ENCODE results near the gene MSI2. TPM values are rescaled to one million over a fixed set of nuclear protein-coding genes. Genes with fewer than 3 reads are reported as not detected.

MSI2 gene
- total RNA-seq, 2 donors from 2014 or later, result 54.1 to 74.8 TPM

DNA sequence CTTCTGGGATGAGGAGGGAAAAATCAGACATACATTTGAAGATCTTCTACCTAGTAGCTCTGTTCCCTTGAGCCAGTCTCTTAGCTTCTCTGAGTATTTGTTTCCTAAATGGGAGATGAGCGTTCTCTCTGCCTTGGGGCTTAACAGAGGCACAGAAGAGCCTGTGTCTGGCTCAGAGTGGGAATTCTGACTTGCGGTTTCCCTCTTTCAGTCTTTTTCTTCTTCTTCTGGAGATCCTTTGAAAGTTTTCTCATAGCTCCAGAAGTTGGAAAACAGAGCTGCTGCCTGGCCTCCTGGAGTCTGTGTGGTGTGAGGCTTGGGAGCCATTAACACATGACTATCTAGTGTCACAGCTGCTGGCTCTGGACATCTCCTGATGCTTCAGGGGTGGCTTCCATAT lies 167.9 kb downstream of the MSI2 start:
- H3K27ac Mint-ChIP-seq, result peak overlapping the region in 1 of 2 donors; percentile 69

DNA sequence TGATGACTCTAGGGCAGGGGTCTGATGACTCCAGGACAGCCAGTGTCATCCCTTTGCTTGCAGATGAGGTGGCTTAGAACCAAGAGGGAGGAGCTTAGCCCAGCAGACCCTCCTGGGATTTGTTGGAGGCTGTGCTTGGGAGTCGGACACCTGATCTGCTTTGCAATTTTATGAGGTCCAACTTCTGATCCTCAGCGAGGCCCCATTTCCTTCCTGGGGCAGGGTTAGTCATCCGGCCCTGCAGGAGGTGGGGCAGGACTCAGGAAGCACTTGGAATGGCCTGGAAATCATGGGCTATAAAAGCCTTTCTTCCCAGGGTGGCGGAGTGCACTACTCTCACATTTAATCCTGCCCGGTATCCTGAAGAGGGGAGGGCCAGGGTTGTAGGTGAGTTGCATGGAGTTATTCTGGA lies 168.5 kb downstream of the MSI2 start:
- Mint-ChIP-seq H3K36me3 (peaks cover 4 to 30% of the 10 kb centered on the region in 2 donors), H3K9me3 (no peaks in the 10 kb centered on the region), H3K27ac (peak overlapping the region in 1 of 2 donors; percentile 69)
- no peak for ATAC-seq
- no peak for DNase-seq (ENCODE audit: low spot score in 2 of 2)

More for the DNA sequence above, 167.9 kb downstream of the MSI2 start:
- Mint-ChIP-seq H3K36me3 (peaks cover 4 to 30% of the 10 kb centered on the region in 2 donors), H3K9me3 (no peaks in the 10 kb centered on the region)
- DNase-seq (ENCODE audit: low spot score in 2 of 2) (no peak), ATAC-seq (no peak)

DNA sequence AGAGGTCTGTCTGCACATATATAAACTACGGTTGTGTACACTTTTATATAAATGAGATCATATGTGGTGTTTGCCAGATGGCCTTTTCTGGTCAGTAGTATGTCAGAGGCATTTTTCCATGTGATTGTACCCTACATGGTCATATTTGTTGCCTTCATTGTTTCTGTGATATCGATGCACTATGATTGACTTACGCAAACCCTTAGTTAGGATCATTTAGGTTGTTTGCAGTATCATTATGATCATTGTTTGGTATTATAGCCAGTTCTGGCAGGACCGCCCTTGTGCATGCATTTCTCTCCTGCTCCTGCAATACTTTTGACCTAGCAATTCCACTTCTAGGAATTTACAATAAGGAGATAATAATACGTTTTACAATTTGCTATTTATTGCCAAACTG lies 169.1 kb downstream of the MSI2 start:
- Mint-ChIP-seq H3K9me3 (no peaks in the 10 kb centered on the region), H3K27ac (no peak overlapping the region), H3K36me3 (peaks cover 4 to 24% of the 10 kb centered on the region in 2 donors)
- ATAC-seq (peak in 1 of 2 donors; percentile 16), DNase-seq (ENCODE audit: low spot score in 2 of 2) (no peak)

DNA sequence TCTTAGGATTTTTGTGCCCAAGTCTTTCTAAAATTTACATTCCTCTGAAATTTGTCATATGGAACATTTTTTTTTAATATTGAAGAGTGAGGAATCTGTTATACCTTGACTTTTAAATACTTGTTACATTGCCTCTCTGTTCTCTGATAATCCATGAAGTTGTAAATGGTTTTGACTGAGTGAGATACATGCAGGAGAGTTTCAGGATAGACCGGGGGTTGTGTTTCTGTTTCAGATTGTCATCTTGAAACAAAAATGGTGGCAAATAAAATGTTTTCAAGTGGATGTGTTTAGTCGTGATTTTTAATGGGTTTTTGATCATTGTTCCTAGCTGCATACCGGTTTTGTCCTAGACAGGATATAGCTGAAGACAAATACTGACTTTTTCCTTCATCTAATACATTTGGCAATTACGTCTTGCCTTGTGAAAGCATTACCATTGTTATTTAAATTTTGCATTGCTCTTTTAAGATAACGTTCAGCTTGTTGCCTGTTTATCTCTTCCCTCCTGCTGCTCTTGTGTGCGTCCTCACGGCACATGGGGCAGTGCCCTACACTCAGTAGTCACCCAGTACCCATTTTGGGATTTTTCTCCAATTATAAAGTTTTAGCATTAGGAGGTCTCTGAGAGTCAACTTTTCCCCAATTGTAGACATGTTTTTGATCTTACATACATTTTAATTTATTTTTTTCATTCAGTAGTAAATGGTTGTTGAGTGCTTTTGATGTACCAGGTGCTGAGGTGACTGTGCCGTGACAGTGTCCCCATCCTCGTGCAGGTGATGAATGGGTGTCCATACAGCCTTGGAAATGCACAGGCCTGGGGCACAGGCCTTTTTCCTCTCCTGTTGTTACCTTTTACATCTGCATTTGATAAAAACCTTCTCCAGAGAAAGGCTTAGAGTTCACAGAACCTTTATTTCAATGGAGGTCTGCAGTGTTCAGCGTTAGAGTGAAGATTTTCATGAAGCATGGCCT lies 169.9 kb downstream of the MSI2 start:
- ATAC-seq, result peak in 1 of 2 donors; percentile 76
- Mint-ChIP-seq H3K36me3 (peaks cover 4 to 16% of the 10 kb centered on the region in 2 donors), H3K9me3 (no peaks in the 10 kb centered on the region), H3K27ac (peak overlapping the region in 1 of 2 donors; percentile 66)
- no peak for DNase-seq (ENCODE audit: low spot score in 2 of 2)

DNA sequence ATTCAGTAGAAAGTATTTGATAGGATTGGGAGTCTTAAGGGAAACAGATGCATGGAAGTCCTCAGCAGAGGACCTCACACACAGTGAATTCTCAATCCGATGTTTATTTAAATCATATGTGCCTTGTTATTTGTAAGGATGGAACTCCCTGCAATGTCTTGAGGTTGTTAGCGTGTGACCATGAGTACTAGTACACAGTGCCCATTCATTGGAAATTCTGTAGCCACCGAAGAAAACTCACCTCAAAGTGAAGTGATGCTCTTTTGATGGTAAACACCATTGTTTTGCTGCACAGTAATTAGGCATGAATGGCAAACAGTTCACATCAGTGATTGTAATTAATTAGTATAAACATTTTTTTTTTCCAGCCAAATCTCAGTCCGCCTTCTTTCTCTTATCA lies 173.6 kb downstream of the MSI2 start:
- no peak for ATAC-seq
- Mint-ChIP-seq H3K9me3 (no peaks in the 10 kb centered on the region), H3K27ac (no peak overlapping the region), H3K36me3 (no peaks in the 10 kb centered on the region)
- no peak for DNase-seq (ENCODE audit: low spot score in 2 of 2)

DNA sequence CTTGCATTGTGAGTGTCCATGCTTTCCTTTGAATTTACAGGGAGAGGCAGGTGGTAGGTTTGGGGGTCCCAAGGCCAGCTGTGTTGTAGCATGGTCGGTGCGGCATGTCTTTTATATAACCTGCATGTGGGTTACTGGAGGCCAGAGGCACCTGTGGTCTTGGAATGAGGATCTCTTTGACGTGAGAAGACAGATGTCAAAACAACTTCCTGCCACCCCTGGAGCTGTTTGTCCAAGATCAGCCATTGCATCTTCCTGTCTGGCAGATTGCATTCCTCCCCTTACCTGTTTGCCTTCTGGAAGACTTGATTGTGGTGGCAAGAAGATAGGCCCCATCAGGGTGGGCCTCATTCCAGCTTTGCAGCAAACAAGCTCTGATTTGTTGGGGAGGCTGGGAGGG lies 175.1 kb downstream of the MSI2 start:
- no peak for ATAC-seq
- DNase-seq (ENCODE audit: low spot score in 2 of 2), result no peak
- H3K36me3 Mint-ChIP-seq, result no peaks in the 10 kb centered on the region
- no peaks in the 10 kb centered on the region for H3K9me3 Mint-ChIP-seq
- H3K27ac Mint-ChIP-seq, result no peak overlapping the region

DNA sequence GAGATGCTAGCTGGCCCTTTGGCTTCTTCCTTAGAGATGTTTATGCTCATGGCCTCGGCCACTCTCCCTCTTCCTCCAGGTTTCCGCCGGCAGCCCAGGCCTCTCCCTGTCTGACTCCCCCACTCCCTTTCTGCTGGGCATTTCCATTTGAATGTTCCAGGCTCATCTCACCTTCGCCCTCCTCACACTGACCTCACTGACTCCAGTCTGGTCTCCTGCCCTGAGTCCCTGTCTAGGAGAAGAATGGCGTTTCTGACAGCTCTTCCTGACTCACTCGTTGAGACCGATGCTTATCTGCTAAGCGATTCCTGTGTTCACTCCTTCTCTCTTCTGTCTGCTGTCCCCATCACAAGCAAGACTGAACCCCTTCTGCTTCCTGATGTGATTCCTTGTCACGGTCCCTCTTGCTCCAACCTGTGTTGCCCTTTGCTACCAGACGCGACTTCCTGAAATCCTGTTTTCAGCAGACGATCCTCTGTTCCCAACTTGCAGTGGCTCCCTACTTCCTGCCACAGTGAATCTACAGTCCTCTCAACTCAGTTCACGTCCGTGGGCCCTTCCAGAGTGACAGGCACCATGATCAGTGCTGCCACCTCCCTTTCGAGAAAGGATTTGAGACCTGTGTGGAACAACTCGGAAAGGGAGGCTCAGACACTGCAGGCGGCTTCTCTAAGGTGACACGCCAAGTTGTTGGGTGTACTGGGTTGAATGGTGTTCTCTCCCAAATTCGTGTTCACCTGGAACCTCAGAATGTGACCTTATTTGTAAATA lies 176.4 kb downstream of the MSI2 start:
- ATAC-seq (no peak), DNase-seq (ENCODE audit: low spot score in 2 of 2) (no peak)
- Mint-ChIP-seq H3K9me3 (no peaks in the 10 kb centered on the region), H3K36me3 (no peaks in the 10 kb centered on the region), H3K27ac (peak overlapping the region in 1 of 2 donors; percentile 13)

DNA sequence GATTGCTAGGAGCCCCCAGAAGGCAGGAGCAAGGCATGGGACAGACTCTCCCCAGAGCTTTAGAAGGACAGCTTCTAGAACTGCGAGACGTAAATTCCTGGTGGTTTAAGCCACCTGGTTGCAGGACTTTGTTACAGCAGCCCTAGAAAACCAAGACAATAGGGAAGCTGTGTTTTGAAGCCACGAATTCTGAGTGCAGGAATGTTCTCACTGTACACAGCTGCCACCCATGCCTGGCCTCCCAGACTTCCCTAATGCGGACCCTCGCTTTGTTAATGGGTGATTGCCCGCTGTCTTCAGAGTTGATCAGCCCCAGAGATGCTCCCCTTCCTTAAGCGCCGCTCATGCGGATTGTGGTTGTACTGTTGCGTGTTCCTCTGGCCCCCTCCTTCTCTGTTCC lies 177.1 kb downstream of the MSI2 start:
- Mint-ChIP-seq H3K36me3 (no peaks in the 10 kb centered on the region), H3K9me3 (no peaks in the 10 kb centered on the region), H3K27ac (no peak overlapping the region)
- DNase-seq (ENCODE audit: low spot score in 2 of 2) (no peak), ATAC-seq (no peak)

DNA sequence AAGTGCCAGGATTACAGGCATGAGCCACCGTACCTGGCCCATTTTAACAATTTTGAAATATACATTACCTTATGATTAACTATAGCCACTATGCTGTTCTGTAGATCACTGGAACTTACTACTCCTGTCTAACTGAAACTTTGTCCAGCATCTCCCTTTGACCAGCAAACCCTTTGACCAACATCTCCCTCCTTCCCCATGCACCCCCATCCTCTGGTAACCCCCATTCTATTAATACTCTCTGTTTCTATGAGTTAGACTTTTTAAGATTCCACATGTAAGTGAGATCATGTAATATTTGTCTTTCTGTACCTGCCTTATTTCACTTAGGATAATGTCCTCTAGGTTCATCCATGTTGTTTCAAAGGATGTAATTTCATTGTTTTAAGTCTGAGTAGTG lies 178.0 kb downstream of the MSI2 start:
- H3K27ac Mint-ChIP-seq, result no peak overlapping the region
- H3K9me3 Mint-ChIP-seq, result no peaks in the 10 kb centered on the region
- no peaks in the 10 kb centered on the region for H3K36me3 Mint-ChIP-seq
- ATAC-seq (no peak), DNase-seq (ENCODE audit: low spot score in 2 of 2) (no peak)

DNA sequence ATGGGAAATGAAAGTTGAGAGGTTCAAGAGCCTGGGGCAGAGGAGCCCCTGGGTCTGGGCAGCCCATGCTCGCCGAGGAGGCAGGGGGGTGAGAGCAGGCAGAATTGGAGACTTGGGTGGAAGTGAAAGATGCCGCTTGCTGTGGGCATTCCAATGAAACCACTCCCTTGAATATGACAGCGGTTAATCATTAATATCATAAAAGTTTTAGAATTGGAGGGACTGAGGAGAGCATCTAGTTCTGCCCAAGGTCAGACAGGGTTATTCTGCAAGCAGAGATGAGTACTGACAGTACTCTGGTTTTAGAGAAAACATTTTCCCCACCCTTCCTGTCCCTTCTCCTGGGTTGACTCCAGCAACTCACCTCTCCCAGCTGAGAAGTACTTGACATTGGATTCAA lies 180.2 kb downstream of the MSI2 start:
- ATAC-seq (no peak), DNase-seq (ENCODE audit: low spot score in 2 of 2) (no peak)
- Mint-ChIP-seq H3K27ac (no peak overlapping the region), H3K36me3 (peaks cover 0 to 4% of the 10 kb centered on the region in 2 donors), H3K9me3 (no peaks in the 10 kb centered on the region)

DNA sequence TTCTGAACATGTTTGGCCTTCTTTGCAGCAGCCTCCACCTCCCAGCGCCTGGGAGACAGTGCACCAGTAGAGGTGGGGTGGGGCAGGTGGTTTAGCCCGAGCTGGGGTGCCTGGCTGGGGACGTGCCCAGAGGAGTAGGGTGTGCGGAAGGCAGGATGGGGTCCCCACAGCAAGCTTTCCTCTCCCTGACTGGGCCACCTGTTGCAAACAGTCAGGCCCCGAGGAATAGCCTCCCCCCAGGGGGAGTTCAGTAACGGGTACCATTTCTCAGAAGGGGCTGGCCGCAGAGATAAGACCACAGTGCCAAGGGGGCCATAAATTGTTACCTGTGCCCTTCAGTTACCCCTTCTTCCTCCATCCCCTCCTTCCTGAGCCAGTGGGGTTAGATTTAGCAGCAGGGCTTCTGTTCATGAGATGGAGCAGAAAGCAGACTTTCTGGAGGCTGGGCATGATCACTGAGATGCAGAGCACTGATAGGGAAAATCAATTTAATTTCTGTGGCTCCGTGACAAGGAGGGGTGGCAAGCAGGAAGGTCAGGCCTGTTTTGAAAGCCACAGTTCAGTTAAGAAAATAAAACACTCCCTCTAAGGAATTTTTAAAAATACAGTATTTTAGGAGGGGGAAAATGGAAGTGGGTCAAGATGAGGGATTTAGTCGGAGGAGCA lies 181.9 kb downstream of the MSI2 start:
- Mint-ChIP-seq H3K9me3 (peaks cover 0 to 1% of the 10 kb centered on the region in 2 donors), H3K27ac (peak overlapping the region in 1 of 2 donors; percentile 99), H3K36me3 (peaks cover 6% of the 10 kb centered on the region in 2 donors)
- DNase-seq (ENCODE audit: low spot score in 2 of 2) (no peak), ATAC-seq (no peak)

DNA sequence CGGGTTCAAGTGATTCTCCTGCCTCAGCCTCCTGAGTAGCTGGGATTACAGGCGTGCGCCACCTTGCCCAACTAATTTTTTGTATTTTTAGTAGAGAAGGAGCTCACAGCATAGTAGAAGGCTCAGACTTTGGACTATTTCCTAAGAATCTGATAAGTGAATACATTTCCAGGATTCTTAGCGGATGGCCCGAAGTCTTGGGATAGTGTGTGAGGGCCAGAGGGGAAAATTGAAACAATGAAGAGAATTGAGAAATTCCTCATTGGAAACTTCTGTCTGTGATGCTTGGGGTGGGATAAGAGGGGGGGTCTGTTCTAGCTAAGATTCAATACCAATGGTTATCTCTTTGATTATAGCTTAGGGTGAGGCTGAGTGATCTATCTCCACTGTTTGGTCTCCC lies 183.3 kb downstream of the MSI2 start:
- Mint-ChIP-seq H3K36me3 (peaks cover 12 to 13% of the 10 kb centered on the region in 2 donors), H3K27ac (peak overlapping the region; percentile 99), H3K9me3 (peaks cover 0 to 3% of the 10 kb centered on the region in 2 donors)
- DNase-seq (ENCODE audit: low spot score in 2 of 2), result no peak
- no peak for ATAC-seq

DNA sequence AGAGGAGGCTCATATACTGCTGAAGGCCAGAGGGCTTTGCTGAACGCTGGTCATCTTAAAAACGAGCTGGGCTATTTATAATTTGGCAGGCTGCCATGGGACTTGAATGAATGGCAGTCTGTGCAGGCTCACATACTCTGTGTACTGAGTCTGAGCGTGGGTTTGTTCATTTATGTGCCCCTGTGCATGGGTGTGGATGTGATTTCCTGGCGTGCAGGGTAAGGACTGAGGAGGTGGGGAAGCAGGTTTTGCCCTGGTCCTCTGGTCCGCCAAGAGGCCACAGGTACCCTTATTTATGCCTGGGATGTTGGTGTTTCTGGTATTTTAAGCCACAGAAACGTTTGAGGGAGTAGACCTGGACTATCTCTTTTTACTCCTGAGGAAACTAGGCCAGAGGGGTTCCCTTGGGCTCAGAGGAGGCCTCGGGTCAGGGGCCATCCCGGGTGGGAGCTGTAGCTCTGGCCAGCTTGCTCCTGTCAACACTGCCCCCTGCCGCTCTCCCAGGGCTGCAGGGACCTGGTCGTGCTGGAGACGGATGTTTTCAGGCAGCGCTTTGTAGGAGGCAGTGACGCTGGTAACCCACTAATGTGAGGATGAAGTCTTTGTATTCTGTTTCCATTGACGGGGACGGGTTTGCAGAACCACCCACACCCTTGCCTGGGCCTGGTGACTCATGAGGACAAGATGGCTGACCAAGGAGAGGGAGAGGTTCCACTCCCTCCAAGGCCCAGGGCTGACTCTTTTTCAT lies 184.4 kb downstream of the MSI2 start:
- peak overlapping the region; percentile 99 for H3K27ac Mint-ChIP-seq
- DNase-seq (ENCODE audit: low spot score in 2 of 2), result peak; percentile 80 to 92
- peaks cover 0 to 3% of the 10 kb centered on the region in 2 donors for H3K9me3 Mint-ChIP-seq
- peaks cover 12 to 18% of the 10 kb centered on the region in 2 donors for H3K36me3 Mint-ChIP-seq
- peak; percentile 92 to 94 for ATAC-seq

DNA sequence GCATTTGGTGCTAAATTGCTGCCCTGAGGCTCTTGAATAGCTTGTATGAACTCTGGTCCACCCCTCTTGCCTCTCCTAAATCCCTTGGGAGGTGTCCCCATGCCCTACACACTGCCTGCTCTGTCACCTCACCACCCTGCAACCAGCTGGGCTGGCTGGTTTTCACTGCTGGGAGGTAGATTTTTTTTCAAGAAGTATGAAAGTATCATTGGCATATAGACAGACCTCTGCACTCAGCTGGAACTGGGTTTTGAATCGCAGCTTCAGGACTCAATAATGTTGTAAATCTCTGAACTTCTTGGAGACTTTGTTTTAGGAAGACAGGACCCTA lies 184.9 kb downstream of the MSI2 start:
- Mint-ChIP-seq H3K36me3 (peaks cover 12 to 18% of the 10 kb centered on the region in 2 donors), H3K9me3 (peaks cover 0 to 3% of the 10 kb centered on the region in 2 donors), H3K27ac (peak overlapping the region; percentile 99)
- DNase-seq (ENCODE audit: low spot score in 2 of 2), result no peak
- no peak for ATAC-seq

DNA sequence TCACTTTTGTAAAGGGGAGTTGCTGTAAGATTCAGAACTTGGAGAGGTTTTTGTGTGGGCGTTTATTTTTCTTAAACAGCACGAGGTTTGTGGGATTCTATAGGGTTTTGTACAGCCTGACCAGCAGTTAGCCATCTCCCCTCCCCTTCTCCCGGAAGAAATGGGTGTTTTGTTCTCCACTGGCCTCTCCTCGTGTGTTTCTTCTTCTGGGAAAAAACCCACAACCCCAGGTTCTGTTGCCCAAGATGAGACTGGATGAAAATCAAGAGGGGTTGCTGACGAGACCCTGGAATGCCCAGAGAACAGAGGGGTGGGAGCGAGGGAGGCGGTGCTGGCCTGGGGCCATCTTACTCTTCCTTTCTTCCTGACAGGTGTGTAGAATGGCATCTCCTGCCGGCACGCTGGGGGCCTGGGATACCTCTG lies 186.1 kb downstream of the MSI2 start:
- peaks cover 0 to 3% of the 10 kb centered on the region in 2 donors for H3K9me3 Mint-ChIP-seq
- no peak for DNase-seq (ENCODE audit: low spot score in 2 of 2)
- no peak for ATAC-seq
- H3K36me3 Mint-ChIP-seq, result peaks cover 12 to 18% of the 10 kb centered on the region in 2 donors
- peak overlapping the region; percentile 99 for H3K27ac Mint-ChIP-seq

DNA sequence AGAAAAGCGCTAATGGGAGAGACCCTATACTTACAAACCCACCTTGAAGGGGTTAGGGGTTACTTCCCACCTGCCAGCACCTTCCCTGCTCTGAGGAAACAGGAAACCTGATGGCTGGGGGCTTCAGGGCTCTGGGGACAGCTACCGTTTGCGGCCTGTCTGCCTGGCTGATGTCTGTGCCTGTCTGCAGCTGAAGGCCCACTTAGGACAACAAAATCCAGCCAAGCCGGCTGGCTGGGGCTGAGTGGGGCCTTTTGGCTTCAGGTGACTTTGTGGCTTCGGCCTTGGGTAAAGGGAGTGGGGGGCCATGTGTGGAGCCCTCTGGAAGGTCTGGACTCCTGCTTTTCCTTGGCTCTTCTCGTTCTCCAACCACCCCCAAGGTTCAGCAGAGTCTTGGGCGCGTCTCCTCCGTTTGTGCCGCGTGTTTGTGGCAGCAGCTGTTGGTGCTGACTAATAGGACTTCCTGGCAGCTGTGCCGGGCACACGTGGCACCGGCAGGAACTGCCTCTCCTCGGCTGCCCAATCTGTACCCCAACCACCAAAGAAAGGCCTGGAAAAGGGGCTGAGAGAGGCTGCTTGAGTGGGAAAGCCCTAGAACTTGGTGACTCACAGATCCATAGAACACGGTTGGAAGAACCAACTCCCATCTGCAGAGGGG lies 186.7 kb downstream of the MSI2 start:
- Mint-ChIP-seq H3K36me3 (peaks cover 12 to 18% of the 10 kb centered on the region in 2 donors), H3K27ac (peak overlapping the region; percentile 99), H3K9me3 (peaks cover 0 to 3% of the 10 kb centered on the region in 2 donors)
- DNase-seq (ENCODE audit: low spot score in 2 of 2) (peak; percentile 52 to 75), ATAC-seq (peak; percentile 19 to 35)
